ENCODE measurements around the gene PPP2R2C.

GRCh38 chr4:6293097-6293445 lies 179.3 kb downstream of the PPP2R2C start:
- TF ChIP-seq EZH2 (IDR thresholded peaks at IDR 0.05; ENCODE audit: borderline replicate concordance, low read length) (no peak), CTCF (conservative IDR thresholded peaks at IDR 0.05 in 1 of 2, IDR thresholded peaks at IDR 0.05 in 1 of 2; ENCODE audit: extremely low read depth in 1 of 2, insufficient read depth in 1 of 2, low read depth in 1 of 2, low read length in 2 of 2) (no peak)

All from mammary epithelial cell (primary cell).